TTC549 (cell line): Measurements from ENCODE around the gene SPATA7.

Experiments used
- FAIRE-seq: peaks from 2 replicates; lab custom pipeline; 2012; peaks lifted over from hg19 to GRCh38; lab: Jason Lieb, UNC

SPATA7 gene

DNA sequence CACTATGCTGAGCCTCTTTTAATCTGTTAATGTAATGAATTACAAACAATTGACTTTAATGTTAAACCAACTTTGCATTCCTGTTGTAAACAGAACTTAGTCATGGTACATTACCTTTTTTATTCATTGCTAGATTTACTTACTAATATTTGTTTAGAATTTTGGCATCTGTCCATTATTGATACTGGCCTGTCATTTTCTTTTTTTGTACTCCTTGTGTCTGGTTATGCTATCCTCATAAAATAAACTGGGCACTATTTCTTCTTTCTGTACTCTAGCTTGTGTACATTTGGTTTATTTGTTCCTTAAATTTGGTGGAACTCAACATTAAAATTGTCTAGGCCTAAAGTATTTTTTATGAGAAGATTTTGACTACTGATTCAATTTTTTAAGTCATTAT lies 32.1 kb downstream of the SPATA7 start:
- FAIRE-seq: no peak

DNA sequence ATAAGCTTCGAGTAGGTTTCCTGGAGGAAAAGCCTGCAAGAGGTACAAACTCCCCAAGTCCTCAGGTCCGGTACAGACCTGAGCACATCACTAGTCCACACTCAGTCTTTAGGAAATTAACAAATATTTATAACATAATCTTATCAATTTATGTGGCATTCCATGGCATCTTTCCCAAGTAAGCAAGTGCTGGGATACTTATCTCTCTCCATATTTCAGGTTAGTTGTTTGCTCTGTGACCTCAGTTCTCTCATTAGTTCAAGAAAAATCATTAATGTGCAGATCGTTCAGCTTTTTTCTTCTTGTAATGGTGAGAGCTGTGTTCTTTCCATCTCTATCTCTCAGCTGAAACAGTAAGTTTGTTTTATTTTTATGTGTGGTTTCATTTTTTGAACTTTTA lies 34.7 kb downstream of the SPATA7 start:
- FAIRE-seq: no peak

DNA sequence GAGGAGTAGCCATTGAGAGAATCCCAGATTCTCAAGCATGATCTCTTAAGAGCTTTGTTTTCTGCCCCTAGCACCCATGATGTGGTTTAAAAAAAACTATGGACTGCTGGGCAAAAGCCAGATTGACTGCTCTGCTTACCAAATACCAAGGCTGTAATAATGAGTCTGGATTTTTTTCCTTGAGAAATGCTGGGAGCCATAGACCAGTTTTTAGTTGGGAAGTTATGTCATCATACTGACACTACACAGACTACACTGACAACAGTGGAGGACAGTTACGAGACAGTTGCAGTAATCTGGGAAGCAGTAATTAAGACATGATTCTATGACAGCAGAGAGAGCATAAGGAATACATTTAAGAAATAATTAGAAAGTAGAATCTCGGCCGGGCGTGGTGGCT lies 35.8 kb downstream of the SPATA7 start:
- FAIRE-seq: no peak

DNA sequence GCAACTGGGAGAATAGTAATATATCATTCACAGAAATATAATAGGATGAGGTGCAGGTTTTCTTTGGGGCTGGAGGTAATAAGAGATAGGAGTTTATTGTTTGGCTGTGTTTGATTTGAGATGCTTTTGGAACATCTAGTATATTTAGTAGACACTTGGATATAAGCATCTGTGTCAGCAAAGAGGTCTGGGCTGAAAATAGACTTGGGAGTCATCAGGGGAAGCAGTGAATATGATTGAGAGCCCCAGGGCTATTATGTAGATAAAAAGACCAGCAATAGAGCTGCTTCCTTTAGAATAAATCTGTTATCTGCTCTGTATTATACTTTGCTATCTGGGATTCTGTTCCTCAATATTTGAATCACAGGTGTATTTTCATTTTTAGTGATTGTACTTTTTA lies 36.6 kb downstream of the SPATA7 start:
- no peak for FAIRE-seq

DNA sequence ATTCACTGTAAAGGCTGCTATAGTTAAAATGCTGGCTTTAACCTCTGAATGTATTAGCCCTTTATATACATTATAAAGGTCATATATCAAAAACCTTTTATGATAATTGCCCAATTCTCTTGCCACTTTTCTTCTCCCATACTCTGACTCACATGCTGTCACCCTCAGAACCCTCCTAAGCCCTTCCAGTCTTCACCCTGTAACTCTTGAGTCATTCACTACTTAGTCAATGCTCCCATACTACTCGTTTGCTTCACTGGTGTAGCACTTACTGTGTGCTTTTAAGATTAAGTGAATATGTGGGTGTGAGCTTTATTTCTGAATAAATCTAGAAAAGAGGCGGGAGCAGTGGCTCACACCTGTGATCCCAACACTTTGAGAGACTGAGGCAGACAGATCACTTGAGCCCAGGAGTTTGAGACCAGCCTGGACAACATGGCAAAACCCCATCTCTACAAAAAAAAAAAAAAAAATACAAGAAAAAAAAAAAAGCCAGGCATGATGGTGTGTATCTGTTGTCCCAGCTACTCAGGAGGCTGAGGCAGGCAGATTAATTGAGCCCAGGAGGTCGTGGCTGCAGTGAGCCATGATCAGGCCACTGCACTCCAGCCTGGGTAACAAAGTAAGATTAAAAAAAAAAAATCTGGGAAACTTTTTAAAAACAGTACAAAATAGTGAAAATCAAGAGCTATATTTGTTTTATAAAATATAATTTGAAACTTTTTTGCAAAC lies 37.6 kb downstream of the SPATA7 start:
- FAIRE-seq: no peak

DNA sequence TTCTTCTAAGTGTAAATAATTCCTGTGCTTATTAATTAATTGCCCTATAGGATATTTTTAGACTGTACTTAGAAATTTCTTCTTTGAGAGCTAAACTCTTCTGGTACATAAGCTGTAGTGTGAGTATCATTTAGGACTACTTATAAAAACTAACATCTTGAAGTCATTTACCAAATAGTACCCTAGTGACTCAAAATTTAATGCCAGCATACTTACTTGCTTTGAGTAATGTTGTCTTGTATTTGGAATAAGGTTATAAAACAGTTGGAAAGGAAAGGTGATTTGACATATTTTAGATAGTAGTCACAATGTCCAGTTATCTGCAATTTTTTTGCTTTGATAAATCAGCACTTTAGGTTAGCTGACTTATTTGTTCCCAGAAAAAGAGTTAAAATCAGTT lies 39.1 kb downstream of the SPATA7 start:
- FAIRE-seq: no peak

DNA sequence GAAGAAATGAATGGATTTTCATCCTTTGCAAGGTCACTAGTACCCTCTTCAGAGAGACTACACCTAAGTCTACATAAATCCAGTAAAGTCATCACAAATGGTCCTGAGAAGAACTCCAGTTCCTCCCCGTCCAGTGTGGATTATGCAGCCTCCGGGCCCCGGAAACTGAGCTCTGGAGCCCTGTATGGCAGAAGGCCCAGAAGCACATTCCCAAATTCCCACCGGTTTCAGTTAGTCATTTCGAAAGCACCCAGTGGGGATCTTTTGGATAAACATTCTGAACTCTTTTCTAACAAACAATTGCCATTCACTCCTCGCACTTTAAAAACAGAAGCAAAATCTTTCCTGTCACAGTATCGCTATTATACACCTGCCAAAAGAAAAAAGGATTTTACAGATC lies 40.8 kb downstream of the SPATA7 start:
- FAIRE-seq: no peak

DNA sequence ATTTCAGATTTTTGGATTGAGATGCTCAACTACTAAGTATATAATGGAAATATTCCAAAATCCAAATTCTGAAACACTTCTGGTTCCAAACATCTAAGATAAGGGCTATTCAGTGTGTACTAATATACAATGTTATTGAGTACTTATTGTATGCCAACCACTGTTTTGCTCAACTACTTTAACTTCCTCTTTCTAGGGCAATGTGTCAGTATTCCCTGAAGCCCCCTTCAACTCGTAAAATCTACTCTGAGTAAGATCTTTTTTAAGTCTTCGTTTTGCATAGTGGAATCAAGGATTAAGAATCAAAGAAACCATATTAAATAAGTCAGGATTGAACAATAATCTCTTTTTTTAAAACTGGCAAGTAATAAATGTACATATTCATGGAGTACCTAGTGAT lies 45.5 kb downstream of the SPATA7 start:
- FAIRE-seq: no peak

DNA sequence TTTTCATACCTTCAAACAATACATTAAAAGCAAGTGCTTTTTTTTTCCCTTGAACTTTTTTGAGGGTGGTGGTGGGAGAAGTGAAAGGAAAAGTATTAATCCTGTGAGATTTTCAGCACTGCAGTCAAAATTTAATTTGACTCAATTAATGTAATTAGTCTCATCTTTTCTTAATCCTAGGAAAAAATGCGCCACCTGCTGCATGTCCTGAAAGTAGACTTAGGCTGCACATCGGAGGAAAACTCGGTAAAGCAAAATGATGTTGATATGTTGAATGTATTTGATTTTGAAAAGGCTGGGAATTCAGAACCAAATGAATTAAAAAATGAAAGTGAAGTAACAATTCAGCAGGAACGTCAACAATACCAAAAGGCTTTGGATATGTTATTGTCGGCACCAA lies 52.2 kb downstream of the SPATA7 start:
- FAIRE-seq: no peak

DNA sequence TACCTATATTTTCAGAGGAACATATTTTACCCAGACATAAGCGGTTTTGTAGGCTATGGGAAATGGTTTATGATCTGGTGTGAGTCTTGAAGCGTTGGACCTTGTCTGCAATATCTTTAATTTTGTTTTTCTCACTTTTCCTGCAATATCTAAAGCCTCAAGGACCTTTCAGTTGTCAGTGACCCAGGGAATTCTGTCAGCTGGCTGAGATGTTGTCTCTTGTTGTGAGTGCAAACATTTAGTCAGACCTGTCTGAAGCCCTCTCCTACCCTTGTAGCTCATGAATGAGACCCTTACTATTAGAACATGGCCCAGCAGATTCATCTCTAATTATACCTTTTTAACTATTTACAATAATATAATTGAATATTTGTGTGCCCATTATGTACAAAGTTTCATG lies 53.6 kb downstream of the SPATA7 start:
- FAIRE-seq: no peak

DNA sequence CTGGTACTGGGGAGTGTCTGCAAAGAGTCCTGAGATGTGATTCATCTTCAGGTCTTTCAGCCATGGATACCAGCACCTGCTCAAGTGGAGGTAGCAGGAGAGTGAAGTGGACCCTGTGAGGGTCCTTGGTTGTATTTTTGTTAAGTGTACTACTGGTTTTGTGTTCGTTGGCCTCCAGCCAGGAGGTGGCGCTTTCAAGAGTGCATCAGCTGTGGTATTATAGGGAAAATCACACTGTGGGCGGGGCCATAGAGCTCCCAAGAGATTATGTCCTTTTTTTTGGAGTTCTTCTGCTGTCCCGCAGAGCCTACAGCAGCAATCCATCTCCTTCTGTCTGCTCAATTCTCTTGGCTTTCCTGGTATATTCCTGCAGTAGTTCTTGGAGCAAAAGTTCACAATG lies 66.8 kb downstream of the SPATA7 start:
- FAIRE-seq: no peak

DNA sequence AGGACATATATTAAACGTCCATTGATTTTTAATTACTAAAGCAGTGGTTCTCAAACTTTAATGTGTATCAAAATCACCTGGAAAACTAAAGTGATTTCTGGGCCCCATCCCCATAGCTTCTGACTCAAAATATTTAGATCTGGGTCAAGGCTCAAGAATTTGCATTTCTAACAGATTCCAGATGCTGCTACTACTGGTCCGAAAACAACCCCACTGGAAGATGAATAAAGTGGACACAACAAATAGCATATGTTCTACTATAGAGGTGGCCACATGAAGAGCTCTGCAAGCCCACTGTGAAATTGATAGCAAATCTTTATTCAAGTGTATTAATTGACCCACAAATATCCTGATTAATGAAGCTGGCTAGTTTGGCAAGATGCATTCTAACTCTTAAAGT lies 69.4 kb downstream of the SPATA7 start:
- no peak for FAIRE-seq

DNA sequence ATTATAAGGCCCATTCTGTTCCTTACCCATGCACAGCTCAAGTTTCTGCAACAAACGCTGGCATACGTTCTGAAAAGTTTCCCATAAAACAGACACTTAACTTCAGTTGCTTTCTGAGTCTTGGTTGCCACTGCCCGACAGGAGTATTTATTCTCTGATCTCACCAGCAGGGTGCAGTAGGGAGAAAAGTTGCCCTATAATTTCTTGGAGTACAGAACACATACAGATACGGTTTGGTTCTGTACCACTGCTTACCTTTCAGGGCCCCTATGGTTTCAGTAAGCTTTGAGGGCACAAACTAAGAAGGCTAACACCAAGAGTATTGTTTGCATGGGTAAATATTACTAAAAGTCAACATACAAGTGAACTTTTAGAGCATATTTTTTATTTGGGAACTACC lies 77.9 kb downstream of the SPATA7 start:
- FAIRE-seq: no peak

DNA sequence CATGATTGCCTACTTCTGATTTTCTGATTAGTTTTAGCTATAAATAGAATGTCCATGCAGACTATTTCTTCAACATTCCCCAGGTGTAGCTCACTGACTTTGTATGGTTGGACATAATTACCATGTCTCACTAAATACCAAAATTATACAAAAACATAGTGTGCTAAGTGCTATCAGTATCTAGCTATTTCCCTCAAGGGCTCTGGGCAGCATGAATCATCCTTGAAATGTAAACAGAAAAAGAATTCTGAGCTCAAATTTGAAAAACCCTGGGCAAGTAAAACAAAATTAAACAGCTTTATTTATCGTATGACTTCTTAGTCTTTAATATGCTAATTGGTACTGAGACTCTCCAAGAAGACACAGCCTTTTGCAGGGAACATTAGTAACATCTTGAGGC lies 82.9 kb downstream of the SPATA7 start:
- no peak for FAIRE-seq

DNA sequence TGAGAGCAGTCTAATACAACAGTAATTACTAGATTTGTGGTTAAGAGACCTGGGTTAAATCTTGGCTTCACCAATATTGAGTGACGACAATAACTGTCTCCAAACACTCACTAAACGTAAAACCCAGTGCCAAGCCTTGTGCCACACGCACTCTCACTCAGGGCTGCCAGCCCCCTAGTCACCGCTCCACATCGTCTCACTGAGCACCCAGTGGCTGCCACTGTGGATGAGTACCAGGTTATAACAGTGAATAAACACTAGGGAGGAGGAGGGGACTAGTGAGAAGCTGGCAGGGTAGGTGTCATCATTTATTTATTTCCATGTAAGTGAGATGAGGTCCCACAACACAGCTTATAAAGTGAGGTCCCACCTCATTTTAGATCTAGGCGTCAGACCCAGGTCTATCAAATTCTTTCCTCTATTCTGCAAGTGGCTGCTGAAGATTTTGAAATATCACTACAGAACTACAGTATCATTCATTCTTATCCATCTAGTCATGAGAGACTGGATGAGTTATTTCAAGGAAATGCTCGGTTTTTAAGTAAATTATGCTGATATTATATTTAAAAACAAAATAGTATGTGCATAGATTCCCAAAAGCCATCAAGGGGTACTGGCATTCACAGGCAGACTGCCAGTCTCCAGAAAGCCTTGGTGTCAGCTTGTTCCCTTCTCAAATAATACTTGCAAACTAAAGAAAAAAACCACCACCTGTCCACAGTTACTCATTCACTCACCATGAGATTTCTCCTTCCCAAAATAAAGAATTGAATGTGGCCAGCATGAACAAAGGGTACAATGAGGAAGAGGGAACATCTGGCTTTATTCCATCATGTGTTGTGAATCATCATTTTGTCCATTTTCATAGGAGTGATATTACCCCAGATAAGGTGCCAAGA lies 85.3 kb downstream of the SPATA7 start:
- FAIRE-seq: no peak

DNA sequence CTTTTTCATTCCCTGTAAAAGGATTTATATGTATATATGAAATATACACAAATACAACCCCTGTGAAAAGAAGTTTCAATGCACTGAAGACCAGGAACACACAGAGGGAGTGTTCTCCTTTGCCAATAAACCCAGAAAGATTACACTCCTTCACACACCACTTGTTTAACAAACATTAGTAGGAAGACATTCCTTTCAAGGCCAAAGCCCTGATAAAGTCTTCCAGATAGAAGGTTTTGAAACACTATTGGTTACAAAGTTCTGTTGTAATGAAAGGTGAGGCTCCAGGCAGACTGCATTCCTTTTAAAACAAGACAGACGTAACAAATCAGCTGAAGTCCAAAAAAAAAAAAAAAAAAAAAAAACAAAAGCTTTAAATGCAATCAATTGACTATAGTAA lies 88.3 kb downstream of the SPATA7 start:
- no peak for FAIRE-seq

DNA sequence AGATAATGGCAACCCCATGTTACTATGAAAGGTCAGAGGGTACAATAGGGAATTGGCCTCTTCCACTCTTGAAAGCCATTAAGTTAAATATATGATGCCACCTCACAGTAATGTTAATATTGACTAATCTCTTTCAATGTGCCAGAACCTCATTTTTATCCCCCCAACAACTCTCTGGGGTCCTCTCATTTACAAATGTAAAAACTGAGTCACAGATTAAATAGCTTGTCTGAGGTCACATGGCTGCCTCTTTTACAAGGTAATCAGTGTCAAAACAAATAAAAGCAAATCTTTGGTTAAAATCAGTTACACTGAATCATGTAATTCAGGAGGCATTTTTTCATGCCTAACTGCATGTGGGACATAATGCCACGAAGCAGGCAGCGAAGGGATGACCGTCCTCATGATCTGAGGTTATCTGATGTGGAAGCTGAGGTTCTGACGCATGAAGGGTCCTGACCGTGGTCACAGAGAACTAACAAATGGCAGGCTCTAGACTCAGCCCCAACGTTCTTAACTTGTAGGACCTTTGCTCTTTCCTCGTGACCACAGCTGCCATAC lies 90.8 kb downstream of the SPATA7 start:
- no peak for FAIRE-seq

DNA sequence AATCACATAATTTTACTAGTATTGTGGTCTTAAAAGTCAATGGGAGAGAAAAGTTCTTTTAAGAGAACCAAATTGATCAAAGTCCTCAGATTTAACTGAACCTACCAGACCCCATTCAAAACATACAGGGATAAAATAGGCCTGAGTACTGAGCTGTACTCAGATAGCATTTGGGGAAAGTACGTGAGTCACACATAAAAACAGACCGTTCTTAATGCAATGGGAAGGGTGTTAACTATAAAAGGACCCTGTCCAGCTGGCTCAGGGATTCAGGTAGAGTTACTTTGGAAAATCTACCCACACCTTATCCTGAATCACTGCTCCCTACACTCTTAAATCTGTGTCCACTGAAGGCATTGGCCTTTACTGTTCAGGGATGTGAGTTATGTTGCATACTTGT lies 91.4 kb downstream of the SPATA7 start:
- no peak for FAIRE-seq

DNA sequence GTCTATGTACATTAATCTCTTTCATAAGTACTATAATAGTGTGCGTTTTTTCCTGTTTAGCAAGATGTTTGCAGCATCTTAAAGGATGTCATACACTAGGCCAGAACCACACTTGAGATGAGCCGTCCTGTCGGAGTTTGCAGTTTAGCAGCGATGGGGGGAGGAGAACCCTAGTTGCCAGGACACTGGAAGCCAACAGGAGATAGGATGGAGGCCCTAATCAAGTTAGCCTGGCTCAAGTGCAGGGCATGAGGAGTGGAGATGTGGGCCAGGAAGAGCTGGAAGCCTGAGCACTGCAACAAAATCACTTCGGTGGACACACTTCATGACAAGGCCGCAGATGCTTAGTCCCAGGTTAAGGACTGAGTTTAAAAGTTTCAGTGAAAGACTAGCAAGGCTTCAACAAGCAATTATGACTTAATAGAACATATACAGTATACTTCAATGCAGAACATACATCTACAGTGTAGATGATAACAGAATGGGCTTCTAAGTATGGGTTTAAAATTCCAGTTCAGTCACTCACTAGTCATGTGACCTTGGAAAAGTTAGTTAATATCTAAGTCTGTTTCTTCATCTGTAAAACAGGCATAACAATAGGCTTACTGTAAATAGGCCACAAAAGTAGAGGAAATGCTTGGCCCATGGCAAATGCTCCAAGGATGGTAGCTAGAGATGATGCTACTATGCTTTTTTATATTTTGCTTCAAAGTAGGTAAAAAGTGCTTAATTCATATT lies 92.2 kb downstream of the SPATA7 start:
- no peak for FAIRE-seq

DNA sequence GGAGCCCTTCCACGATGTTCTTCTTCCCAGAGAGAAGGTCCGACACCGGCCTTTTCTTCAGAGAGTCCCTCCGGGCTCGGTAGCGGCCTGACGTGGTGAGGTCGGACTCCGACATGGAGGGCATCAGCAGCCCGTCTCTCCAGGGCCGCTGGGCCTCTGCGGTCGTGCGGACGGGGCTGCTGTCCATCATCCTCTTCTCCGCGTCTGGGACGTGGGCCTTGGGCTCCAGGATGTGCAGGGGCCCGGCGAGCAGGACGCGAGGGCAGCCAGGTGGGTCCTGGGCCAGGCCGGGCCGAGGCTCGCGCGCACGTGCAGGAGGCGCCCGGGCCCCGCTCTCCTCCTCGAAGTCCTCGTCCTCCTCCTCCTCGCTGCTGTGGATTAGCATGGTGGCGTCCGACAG lies 93.5 kb downstream of the SPATA7 start:
- FAIRE-seq: no peak

DNA sequence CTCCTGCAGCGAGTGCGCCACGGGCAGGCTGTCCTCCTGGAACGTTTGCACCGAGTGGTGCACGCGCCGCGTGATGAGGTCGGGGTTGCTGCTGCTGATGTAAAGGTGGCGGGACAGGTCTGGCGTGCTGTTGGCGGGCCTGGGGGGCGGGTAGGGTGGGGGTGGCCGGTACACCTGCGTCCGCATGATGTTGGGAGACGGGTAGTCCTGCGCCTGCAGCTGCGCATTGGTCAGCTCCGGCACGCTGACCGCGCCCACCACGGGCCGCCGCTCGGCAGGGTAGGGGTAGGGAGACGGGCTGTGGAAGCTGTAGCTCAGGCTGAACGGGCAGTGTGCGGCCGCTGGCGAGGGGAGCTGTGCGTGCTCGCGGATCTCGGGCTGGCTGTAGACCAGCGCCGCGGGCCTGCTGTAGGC lies 94.1 kb downstream of the SPATA7 start:
- FAIRE-seq: no peak

DNA sequence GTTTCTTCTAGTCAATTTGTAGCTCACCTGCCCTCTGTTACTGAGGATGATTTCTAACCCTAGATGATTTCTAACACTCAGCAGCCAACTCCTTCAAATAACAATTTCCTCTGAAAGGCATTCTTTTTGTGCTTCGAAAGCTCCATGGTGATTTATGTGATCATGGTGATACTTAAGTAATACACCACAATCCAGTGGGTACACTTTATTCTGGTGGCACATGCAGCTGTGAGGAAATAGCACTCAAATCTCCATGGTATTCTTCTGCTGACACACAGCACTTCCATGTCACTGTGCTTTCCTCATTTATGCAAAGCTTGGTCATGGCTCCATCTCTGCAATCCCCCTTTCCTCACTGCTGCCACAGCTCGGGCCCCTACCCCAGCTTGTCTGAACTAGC lies 95.6 kb downstream of the SPATA7 start:
- no peak for FAIRE-seq

DNA sequence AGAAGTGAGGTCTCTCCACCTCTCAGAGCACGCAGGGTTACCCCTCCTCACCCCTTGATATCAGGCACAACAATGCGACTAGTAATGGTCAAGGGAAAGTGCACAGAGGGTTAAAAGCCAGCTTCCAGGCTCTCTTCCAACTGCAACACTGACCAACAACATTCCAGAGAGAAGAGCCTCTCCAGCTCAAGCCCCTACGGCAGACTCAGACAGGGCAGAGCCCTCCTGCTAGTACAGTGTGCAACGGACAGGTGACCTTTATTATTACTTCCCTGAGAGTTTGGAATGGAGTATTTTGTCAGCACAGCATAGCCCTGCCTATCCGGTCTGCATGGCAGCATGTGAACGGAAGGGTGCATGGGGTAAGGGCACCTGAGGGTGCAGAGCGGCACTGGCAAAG lies 96.3 kb downstream of the SPATA7 start:
- FAIRE-seq: no peak
